Activated CD8-positive, alpha-beta memory T cell treated with anti-CD3 and anti-CD28 coated beads, Interleukin-2, amount 50 U/mL, for 4 hours (primary cell): Measurements from ENCODE around the gene LGR6.
A peak's percentile ranks its signal among the peaks of the same experiment; 100 is the strongest.
"Not testable (repeated sequence)": the region's sequence is repeated elsewhere in the genome, so short reads cannot be mapped to it uniquely, and the experiment has no call there.

Source experiments
- DNase-seq: peaks from one replicate; pipeline ENCODE4 v3.0.0-alpha.2; 2020

LGR6 gene

GRCh38 chr1:202159534-202160371, 33.8 kb upstream of the LGR6 start:
- DNase-seq: peak; percentile 54

GRCh38 chr1:202160377-202160940, 33.1 kb upstream of the LGR6 start, which contains the start of gene PTPN7:
PTPN7 (minus strand) TSS chr1:202160602; CDS start chr1:202159402, 1,200 bp downstream.
- peak; percentile 90 for DNase-seq

GRCh38 chr1:202161151-202162046, 32.2 kb upstream of the LGR6 start:
- DNase-seq: no peak

GRCh38 chr1:202162047-202162417, 31.6 kb upstream of the LGR6 start:
- peak; percentile 57 for DNase-seq

GRCh38 chr1:202162418-202163280, 30.9 kb upstream of the LGR6 start:
- DNase-seq: no peak

- no peak for DNase-seq
Measured at GRCh38 chr1:202163281-202164270, 30.0 kb upstream of the LGR6 start.

- DNase-seq: peak; percentile 69
Measured at GRCh38 chr1:202164271-202165037, 29.1 kb upstream of the LGR6 start.

- DNase-seq: peak; percentile 51
Measured at GRCh38 chr1:202165267-202165941, 28.2 kb upstream of the LGR6 start.

- no peak for DNase-seq
Measured at GRCh38 chr1:202165942-202166843, 27.4 kb upstream of the LGR6 start.

GRCh38 chr1:202167054-202167453, 26.5 kb upstream of the LGR6 start:
- DNase-seq: not testable (repeated sequence)

GRCh38 chr1:202167708-202168415, 25.7 kb upstream of the LGR6 start:
- DNase-seq: no peak

- DNase-seq: no peak
Measured at GRCh38 chr1:202168861-202169260, 24.7 kb upstream of the LGR6 start.

GRCh38 chr1:202170726-202171125, 22.9 kb upstream of the LGR6 start:
- DNase-seq: no peak

GRCh38 chr1:202171292-202172014, 22.1 kb upstream of the LGR6 start:
- no peak for DNase-seq

- DNase-seq: no peak
Measured at GRCh38 chr1:202172015-202172355, 21.6 kb upstream of the LGR6 start.

- DNase-seq: no peak
Measured at GRCh38 chr1:202173993-202174392, 19.6 kb upstream of the LGR6 start.
